ENCODE data around the gene SIRT2.

Gene SIRT2

DNA sequence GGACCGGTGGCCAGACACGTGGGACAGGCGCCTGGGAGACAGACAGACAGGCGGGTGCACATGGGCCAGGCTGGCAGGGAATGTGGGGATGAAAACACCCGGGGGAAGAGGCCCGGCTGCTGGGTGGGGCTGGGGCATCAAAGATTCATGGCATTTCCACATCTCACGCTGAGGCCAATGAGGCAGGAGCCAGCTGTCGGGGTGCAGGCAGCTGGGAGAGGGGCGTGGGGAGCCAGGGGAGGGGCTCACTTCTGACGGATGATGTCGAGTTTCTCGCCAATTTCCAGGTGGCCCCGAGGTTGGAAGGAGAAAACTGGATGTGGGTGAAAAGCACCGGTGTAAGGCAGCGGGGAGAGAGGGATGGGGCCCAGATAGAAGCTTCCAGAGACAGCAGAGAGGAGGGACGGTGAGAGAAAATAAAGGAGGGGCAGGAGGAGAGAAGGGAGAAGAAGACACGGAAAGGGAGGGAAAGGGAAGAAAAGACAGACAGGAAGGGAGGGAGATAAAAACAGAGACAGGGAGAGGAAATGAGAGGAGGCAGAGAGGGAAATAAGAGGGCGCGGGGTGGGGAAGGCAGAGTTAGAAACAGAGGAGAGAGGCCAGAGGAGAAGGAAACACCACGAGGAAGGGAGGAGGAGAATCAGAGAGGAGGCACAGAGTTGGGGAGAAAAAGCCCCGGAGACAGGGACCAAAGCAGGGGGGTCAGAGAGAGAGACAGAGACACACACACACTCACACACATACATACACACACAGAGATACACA lies 20.6 kb upstream of the SIRT2 start:
- no peak for DNase-seq

GRCh38 chr19:38918526-38918925 lies 19.1 kb upstream of the SIRT2 start:
- DNase-seq, result no peak

GRCh38 chr19:38917921-38918491 lies 18.6 kb upstream of the SIRT2 start:
- DNase-seq, result no peak

- no peak for DNase-seq
Observed at GRCh38 chr19:38917516-38917915, 18.1 kb upstream of the SIRT2 start.

GRCh38 chr19:38915329-38916321 lies 16.2 kb upstream of the SIRT2 start:
- no peak for DNase-seq

DNA sequence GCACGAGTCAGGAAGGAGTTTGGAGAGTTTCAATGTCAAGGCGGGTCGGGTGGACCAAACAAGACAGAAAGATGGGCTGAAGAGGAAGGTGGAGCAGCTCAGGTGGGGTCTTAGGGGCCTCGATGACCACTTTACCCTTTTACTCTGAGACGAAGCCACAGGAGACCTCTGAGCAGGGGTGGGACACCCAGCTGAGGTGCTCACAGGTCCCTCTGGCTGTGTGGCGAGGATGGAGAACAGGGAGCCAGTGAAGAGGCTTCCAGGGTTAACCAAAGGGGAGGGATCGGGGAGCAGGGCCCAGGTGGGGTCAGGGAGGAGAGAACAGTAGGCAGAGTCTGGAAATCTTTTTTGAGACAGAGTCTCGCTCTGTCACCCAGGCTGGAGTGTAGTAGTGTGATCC lies 14.5 kb upstream of the SIRT2 start:
- DNase-seq, result no peak

GRCh38 chr19:38912600-38913514 lies 13.4 kb upstream of the SIRT2 start:
- no peak for DNase-seq

DNA sequence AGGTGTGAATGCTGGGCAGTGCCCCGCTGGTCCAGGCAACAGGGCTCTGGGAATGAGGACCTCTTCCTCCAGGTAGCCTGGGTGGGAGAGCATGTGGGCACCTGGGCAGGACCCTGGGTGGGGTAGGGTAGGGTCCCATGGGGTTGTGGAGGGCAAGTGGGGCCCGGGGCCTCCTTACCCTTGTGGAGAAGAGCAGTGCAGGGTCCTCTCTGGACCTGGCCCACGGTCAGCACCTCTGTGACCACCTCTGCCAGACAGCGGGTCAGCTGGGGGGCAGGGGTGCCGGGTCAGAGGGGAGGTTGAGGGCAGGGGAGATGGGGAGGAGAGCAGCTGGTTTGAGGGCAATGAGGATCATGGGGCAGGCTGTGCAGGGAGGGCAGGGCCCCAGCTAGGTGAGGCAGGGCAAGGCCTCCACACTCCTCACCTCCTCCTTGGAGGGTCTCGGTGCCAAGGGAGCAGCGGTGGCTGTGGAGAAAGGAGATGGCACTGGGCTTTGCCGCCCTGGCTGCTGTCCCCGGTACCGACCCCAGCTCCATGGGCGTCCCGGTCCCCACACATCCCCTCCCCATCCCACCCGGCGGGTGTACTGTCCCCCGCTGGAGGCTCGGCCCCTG lies 12.1 kb upstream of the SIRT2 start:
- DNase-seq, result no peak

GRCh38 chr19:38910488-38910887 lies 11.1 kb upstream of the SIRT2 start:
- DNase-seq, result no peak

DNA sequence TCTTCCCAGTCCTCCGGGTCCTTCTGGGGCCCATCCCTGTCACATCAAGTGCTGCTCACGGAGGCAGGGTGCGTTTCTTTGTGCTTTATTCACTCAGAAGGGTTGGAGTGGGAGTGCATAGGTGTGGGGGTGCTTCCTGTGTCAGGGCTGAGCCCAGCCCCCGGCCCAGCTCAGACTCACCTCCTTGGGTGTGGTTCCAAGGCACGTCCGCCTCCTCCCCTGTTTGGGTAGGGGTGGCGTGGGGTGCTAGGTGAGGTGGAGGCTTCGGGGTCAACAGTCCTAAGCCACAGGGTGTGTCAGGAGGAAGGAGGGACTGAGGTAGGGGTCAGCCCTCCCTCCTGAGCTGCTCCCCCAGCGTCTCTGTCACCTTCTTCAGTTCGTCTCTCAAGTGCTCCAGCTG lies 9.5 kb upstream of the SIRT2 start:
- DNase-seq, result no peak

DNA sequence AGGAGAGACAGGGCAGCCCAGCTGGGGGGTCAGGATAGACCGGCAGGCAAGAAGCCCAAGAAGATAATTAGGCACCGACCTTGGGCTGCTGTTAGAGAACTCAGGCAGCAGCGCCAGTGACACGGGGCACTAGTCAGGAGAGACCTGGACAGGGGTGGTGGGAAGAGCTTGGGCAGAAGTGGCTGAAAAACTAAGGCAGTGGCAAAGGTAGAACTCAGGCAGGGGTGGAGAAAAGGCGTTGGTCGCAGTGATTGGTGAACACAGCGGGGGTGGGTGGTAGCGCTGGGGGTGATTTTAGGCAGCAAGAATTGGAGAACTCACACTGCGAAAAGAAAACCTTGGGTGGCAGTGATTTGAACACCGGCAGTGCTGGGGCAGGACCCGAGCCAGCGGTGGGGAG lies 8.3 kb upstream of the SIRT2 start:
- no peak for DNase-seq

DNA sequence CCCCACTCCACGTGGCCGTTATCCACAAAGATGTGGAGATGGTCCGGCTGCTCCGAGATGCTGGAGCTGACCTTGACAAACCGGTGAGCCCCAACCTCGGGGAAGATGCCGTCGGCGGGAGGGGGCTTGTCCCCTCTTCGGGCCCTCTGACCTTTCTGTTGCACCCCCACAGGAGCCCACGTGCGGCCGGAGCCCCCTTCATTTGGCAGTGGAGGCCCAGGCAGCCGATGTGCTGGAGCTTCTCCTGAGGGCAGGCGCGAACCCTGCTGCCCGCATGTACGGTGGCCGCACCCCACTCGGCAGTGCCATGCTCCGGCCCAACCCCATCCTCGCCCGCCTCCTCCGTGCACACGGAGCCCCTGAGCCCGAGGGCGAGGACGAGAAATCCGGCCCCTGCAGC lies 7.8 kb upstream of the SIRT2 start:
- DNase-seq, result no peak

GRCh38 chr19:38905620-38906019 lies 6.2 kb upstream of the SIRT2 start:
- DNase-seq, result no peak

- DNase-seq, result no peak
Observed at GRCh38 chr19:38904581-38905539, 5.4 kb upstream of the SIRT2 start.

DNA sequence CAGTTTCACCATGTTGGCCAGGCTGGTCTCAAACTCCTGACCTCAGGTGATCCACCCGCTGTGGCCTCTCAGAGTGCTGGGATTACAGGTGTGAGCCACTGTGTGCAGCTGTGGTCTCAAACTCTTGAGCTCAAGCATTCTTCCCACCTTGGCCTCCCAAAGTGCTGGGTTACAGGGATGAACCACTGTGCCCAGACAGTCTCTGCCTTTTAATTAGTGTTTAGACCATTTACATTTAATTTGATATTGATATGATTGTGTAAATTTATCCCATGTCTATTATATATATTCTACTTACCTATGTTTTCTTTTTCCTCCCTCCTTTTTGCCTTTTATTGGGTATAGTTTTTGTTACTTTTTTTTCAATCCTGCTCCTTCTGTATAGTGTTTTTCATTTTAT lies 2.3 kb upstream of the SIRT2 start:
- DNase-seq, result no peak

GRCh38 chr19:38900743-38901190 lies 1.3 kb upstream of the SIRT2 start:
- no peak for DNase-seq

GRCh38 chr19:38900202-38900629 lies 798 bp upstream of the SIRT2 start:
- no peak for DNase-seq

GRCh38 chr19:38898788-38899446 lies 501 bp downstream of the SIRT2 start:
- DNase-seq, result no peak

DNA sequence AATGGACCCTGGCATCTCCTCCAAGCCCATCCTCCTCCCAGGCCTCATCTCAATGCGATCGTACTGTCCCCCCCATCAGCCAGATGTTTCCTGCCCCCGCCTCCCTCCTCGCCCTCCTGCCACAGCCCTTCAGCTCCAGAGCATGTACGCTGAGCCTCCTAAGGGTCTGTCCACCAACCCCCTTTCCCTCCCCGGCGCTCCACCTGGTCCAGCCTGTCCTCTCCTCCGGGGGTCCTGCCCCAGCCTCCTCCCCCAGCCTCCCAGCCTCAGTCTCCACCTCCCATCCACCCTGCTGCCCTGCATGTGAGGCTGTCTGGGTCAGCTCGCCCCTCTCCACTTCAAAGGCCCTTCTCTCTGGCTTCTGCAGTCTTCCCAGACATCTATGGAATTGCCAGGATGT lies 4.5 kb downstream of the SIRT2 start:
- no peak for DNase-seq

GRCh38 chr19:38893341-38893771 lies 6.1 kb downstream of the SIRT2 start:
- no peak for DNase-seq
